ENCODE data around the gene KIAA1328. TPM values are rescaled to one million over a fixed set of nuclear protein-coding genes. Genes with fewer than 3 reads are reported as not detected.
A peak's percentile ranks its signal among the peaks of the same experiment; 100 is the strongest.

The KIAA1328 gene
- total and polyA plus RNA-seq, 4 donors: 2.8 to 48.1 (median 7.0) TPM

DNA sequence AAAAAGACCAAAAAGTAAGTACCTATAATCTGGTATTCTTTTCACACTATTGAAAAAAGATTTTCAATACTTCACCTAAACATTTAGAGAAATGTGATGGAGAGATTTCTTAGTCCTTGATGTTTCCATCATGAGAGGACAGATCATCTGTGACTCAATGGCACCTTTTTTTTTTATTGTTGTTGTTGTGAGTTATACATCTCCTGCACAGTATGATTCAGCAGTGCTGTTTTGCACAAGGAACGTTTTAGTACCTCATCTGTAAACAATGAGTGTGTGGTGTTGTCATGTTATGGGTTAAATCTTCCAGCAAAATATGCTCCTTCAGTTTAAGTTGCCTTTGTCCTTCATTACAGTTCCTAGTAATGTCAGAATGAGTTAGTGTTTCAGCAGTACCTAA is 2.2 kb downstream of the KIAA1328 start:
- Histone ChIP-seq H3K9ac (ENCODE audit: insufficient read depth in 1 of 2, low read length in 2 of 2) (no peak overlapping the region), H3K9me3 (ENCODE audit: control insufficient read depth in 4 of 4, insufficient read depth in 3 of 4, low read length in 3 of 4) (no peaks in the 10 kb centered on the region), H3K36me3 (ENCODE audit: control insufficient read depth in 4 of 4, insufficient read depth in 4 of 4, low read length in 4 of 4) (peaks cover 0 to 6% (median under 1%) of the 10 kb centered on the region in 4 donors), H3K4me1 (ENCODE audit: control insufficient read depth in 5 of 5, insufficient read depth in 5 of 5, low read length in 5 of 5) (peaks cover 0 to 28% (median 8%) of the 10 kb centered on the region in 5 donors), H3K27ac (ENCODE audit: low read depth in 1 of 2, low read length in 1 of 2) (no peak overlapping the region), H3K4me3 (no peak overlapping the region), H3K27me3 (ENCODE audit: control insufficient read depth in 3 of 3, insufficient read depth in 3 of 3, low read length in 2 of 3) (no peaks in the 10 kb centered on the region)
- TF ChIP-seq, protein P1, sequence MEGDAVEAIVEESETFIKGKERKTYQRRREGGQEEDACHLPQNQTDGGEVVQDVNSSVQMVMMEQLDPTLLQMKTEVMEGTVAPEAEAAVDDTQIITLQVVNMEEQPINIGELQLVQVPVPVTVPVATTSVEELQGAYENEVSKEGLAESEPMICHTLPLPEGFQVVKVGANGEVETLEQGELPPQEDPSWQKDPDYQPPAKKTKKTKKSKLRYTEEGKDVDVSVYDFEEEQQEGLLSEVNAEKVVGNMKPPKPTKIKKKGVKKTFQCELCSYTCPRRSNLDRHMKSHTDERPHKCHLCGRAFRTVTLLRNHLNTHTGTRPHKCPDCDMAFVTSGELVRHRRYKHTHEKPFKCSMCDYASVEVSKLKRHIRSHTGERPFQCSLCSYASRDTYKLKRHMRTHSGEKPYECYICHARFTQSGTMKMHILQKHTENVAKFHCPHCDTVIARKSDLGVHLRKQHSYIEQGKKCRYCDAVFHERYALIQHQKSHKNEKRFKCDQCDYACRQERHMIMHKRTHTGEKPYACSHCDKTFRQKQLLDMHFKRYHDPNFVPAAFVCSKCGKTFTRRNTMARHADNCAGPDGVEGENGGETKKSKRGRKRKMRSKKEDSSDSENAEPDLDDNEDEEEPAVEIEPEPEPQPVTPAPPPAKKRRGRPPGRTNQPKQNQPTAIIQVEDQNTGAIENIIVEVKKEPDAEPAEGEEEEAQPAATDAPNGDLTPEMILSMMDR (IDR thresholded peaks at IDR 0.05; ENCODE audit: control extremely low read depth, extremely low read depth): no peak
- no peak for ATAC-seq (ENCODE audit: insufficient read depth, low FRiP score)
- no peak for DNase-seq
- 17 to 25% methylated on average over 1 of the region's 1 CpG for WGBS, 2 donors

DNA sequence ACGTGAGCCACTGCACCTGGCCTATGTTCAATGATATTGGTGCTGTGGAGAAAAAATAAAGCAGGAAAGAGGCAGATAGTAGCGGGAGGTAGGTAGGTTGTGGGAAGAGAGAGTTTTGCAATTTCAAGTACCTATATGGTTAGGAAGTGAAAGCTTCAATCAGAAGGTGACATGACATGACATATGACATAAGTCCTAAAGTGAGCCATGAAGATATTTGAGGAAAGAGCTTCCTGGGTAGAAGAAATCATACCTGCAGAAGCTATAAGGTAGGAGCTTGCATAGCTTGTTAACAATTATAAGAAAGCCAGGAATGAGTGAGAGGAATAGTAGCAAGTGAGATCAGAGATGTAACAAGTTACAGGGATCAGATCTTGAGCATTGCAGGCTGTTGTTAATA is 4.2 kb downstream of the KIAA1328 start:
- Histone ChIP-seq H3K36me3 (ENCODE audit: control insufficient read depth in 4 of 4, insufficient read depth in 4 of 4, low read length in 4 of 4) (peaks cover 0 to 10% (median under 1%) of the 10 kb centered on the region in 4 donors), H3K27me3 (ENCODE audit: control insufficient read depth in 3 of 3, insufficient read depth in 3 of 3, low read length in 2 of 3) (no peaks in the 10 kb centered on the region), H3K27ac (ENCODE audit: low read depth in 1 of 2, low read length in 1 of 2) (no peak overlapping the region), H3K9me3 (ENCODE audit: control insufficient read depth in 4 of 4, insufficient read depth in 3 of 4, low read length in 3 of 4) (no peaks in the 10 kb centered on the region), H3K9ac (ENCODE audit: insufficient read depth in 1 of 2, low read length in 2 of 2) (no peak overlapping the region), H3K4me3 (no peak overlapping the region), H3K4me1 (ENCODE audit: control insufficient read depth in 5 of 5, insufficient read depth in 5 of 5, low read length in 5 of 5) (peaks cover 0 to 23% (median 8%) of the 10 kb centered on the region in 5 donors)
- TF ChIP-seq, protein P1 (IDR thresholded peaks at IDR 0.05; ENCODE audit: control extremely low read depth, extremely low read depth): no peak
- ATAC-seq (ENCODE audit: insufficient read depth, low FRiP score) (no peak), DNase-seq (no peak)
- WGBS, 2 donors: 89 to 92% methylated on average over 2 of the region's 2 CpGs

DNA sequence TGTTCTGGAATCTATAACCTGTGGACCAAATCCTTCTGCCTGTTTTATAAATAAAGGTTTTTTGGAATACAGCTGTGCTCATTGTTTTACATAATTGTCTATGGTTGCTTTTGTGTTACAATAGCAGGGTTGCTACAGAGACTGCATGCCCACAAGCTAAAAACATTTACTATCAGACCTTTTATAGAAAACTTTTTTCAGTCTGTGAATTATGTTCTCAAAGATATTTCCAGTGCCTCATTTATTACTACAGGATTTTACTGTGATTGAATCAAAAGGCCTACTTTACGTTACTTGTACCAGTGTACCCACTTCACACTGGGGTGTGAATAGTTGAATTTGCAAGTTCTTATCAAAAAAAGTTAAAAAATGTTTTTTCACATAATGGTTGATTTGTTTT is 7.0 kb downstream of the KIAA1328 start:
- Histone ChIP-seq H3K27me3 (ENCODE audit: control insufficient read depth in 3 of 3, insufficient read depth in 3 of 3, low read length in 2 of 3) (no peaks in the 10 kb centered on the region), H3K36me3 (ENCODE audit: control insufficient read depth in 4 of 4, insufficient read depth in 4 of 4, low read length in 4 of 4) (peaks cover 0 to 5% (median under 1%) of the 10 kb centered on the region in 4 donors), H3K4me3 (no peak overlapping the region), H3K27ac (ENCODE audit: low read depth in 1 of 2, low read length in 1 of 2) (no peak overlapping the region), H3K9ac (ENCODE audit: insufficient read depth in 1 of 2, low read length in 2 of 2) (no peak overlapping the region), H3K4me1 (ENCODE audit: control insufficient read depth in 5 of 5, insufficient read depth in 5 of 5, low read length in 5 of 5) (peaks cover 0 to 8% (median 0%) of the 10 kb centered on the region in 5 donors), H3K9me3 (ENCODE audit: control insufficient read depth in 4 of 4, insufficient read depth in 3 of 4, low read length in 3 of 4) (peaks cover 0 to 4% (median 0%) of the 10 kb centered on the region in 4 donors)
- DNase-seq (no peak), ATAC-seq (ENCODE audit: insufficient read depth, low FRiP score) (no peak)
- WGBS, 2 donors: 97 to 100% methylated on average over 1 of the region's 1 CpG
- TF ChIP-seq, protein P1 (IDR thresholded peaks at IDR 0.05; ENCODE audit: control extremely low read depth, extremely low read depth): no peak

DNA sequence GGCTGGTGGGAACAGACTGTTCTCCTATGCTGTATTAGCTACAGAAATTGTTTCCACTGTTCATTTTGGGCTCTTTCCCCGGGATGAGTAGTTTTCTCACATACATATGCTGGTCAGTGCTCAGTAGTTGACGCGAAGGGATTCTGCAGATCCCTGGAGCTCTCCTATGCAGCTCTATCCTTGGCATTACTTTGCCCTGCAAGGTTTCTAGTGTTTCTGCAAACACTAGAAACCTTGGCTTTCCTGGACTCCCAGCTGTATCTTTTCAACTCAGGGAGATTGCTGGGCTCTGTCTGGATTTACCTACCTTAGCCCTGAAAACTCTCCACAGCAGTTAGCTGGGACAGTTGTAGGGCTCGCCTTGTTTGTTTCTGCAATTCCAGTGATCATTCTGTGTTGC is 10.9 kb downstream of the KIAA1328 start:
- Histone ChIP-seq H3K4me3 (no peak overlapping the region), H3K27me3 (ENCODE audit: control insufficient read depth in 3 of 3, insufficient read depth in 3 of 3, low read length in 2 of 3) (no peaks in the 10 kb centered on the region), H3K36me3 (ENCODE audit: control insufficient read depth in 4 of 4, insufficient read depth in 4 of 4, low read length in 4 of 4) (peaks cover 0 to 5% (median 2%) of the 10 kb centered on the region in 4 donors), H3K9ac (ENCODE audit: insufficient read depth in 1 of 2, low read length in 2 of 2) (no peak overlapping the region), H3K4me1 (ENCODE audit: control insufficient read depth in 5 of 5, insufficient read depth in 5 of 5, low read length in 5 of 5) (no peaks in the 10 kb centered on the region), H3K9me3 (ENCODE audit: control insufficient read depth in 4 of 4, insufficient read depth in 3 of 4, low read length in 3 of 4) (peaks cover 0 to 4% (median 0%) of the 10 kb centered on the region in 4 donors), H3K27ac (ENCODE audit: low read depth in 1 of 2, low read length in 1 of 2) (no peak overlapping the region)
- ATAC-seq (ENCODE audit: insufficient read depth, low FRiP score) (peak; percentile 19), DNase-seq (peak in 2 of 3 donors; percentile 9 to 42)
- 72 to 89% methylated on average over 4 of the region's 4 CpGs for WGBS, 2 donors
- TF ChIP-seq, protein P1 (IDR thresholded peaks at IDR 0.05; ENCODE audit: control extremely low read depth, extremely low read depth): no peak
